GM19035 (cell line): ENCODE measurements around the gene TEX30.

Source experiments
- ATAC-seq: cut with Tn5 transposase; IDR thresholded peaks from one replicate; pipeline ENCODE4 v1.9.1; 2021; ENCODE audit not compliant: unreplicated experiment

TEX30 gene

GRCh38 chr13:102773441-102774213 lies at the start of gene TEX30:
Gene TEX30 (minus strand): TSS chr13:102773786. CDS start chr13:102770026, 3,760 bp downstream.
- ATAC-seq, result peak; percentile 91

- no peak for ATAC-seq
These were observed 44.3 kb upstream of the TEX30 start for GRCh38 chr13:102817907-102818306.

GRCh38 chr13:102817241-102817640 lies 43.7 kb upstream of the TEX30 start:
- ATAC-seq, result no peak

GRCh38 chr13:102816708-102817107 lies 43.1 kb upstream of the TEX30 start:
- no peak for ATAC-seq

GRCh38 chr13:102815788-102816187 lies 42.2 kb upstream of the TEX30 start:
- no peak for ATAC-seq

- no peak for ATAC-seq
These were observed 41.2 kb upstream of the TEX30 start for GRCh38 chr13:102814793-102815192.

GRCh38 chr13:102814025-102814607 lies 40.5 kb upstream of the TEX30 start:
- no peak for ATAC-seq

GRCh38 chr13:102812611-102813287 lies 39.2 kb upstream of the TEX30 start:
- no peak for ATAC-seq

- ATAC-seq, result no peak
These were observed 34.1 kb upstream of the TEX30 start for GRCh38 chr13:102807699-102808098.

- no peak for ATAC-seq
These were observed 32.1 kb upstream of the TEX30 start for GRCh38 chr13:102805680-102806079.

GRCh38 chr13:102800145-102801041 lies 26.8 kb upstream of the TEX30 start:
- ATAC-seq, result peak; percentile 78

GRCh38 chr13:102799426-102800144 lies 26.0 kb upstream of the TEX30 start:
- ATAC-seq, result peak; percentile 9

- peak; percentile 80 for ATAC-seq
These were observed 25.2 kb upstream of the TEX30 start, which contains the start of the genes BIVM and POGLUT2 for GRCh38 chr13:102798581-102799425. Gene BIVM (plus strand): TSS chr13:102799119. CDS start chr13:102807268, 8,149 bp downstream. Gene POGLUT2 (minus strand): TSS chr13:102798976. CDS start chr13:102798670, 306 bp downstream.

- ATAC-seq, result no peak
These were observed 20.2 kb upstream of the TEX30 start for GRCh38 chr13:102793611-102794355.

GRCh38 chr13:102792396-102792795 lies 18.8 kb upstream of the TEX30 start:
- ATAC-seq, result no peak

GRCh38 chr13:102788683-102789082 lies 15.1 kb upstream of the TEX30 start:
- no peak for ATAC-seq

- no peak for ATAC-seq
These were observed 10.9 kb upstream of the TEX30 start for GRCh38 chr13:102784483-102784882.

- ATAC-seq, result no peak
These were observed 8.0 kb upstream of the TEX30 start for GRCh38 chr13:102781591-102781990.
